Inflammatory macrophage (primary cell): ENCODE data around the gene SLC40A1.
A peak's percentile ranks its signal among the peaks of the same experiment; 100 is the strongest.
"Not testable (repeated sequence)": the region's sequence is repeated elsewhere in the genome, so short reads cannot be mapped to it uniquely, and the experiment has no call there.

Source experiments
- DNase-seq, 2 donors: peaks; one replicate each; pipeline ENCODE4 v3.0.0-alpha.2; 2020 to 2022
- total RNA-seq, 18 experiments: gene quantifications; one replicate each; lab custom pipeline; 2026; ENCODE audit warnings: mixed read lengths in 6 of 18, inconsistent platforms in 2 of 18; lab: John Stamatoyannopoulos, UW

Gene SLC40A1, protein sequence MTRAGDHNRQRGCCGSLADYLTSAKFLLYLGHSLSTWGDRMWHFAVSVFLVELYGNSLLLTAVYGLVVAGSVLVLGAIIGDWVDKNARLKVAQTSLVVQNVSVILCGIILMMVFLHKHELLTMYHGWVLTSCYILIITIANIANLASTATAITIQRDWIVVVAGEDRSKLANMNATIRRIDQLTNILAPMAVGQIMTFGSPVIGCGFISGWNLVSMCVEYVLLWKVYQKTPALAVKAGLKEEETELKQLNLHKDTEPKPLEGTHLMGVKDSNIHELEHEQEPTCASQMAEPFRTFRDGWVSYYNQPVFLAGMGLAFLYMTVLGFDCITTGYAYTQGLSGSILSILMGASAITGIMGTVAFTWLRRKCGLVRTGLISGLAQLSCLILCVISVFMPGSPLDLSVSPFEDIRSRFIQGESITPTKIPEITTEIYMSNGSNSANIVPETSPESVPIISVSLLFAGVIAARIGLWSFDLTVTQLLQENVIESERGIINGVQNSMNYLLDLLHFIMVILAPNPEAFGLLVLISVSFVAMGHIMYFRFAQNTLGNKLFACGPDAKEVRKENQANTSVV
- total RNA-seq = 1.4 to 12.7 (median 4.7) reads per million in 18 experiments

DNA sequence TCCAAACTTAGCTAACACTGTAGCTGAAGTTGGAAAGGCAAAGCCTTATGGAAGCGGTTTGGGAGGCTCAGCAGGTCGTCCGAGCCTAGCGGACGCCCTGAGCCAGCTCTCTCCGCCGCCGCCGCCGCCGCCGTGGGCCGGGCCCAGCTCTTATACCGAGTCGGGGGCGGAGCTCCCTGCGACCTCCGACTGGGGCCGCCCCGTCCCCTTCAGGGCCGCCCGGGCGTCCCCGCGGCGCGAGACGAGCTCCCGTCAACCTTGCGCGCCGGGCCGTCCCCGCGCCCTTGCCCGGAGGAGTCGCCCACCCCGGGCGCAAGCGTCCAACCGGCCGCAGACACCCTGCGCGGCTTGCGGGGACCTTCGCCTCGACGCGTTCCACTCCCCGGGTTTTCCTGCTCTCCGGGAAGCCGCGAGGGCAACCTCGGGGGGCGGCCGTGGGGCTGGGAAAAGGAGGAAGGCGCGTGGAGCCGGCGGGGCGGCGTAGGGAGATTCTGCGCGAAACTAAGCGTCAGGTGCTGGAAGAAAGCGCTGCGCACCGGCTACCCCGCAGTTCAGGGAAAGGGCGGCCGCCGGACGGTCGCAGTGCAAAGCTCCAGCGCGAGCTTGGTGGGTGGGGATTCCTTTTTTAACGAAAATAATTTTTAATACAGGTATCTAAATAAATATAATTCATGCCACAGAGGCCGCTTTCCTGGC is at the start of gene SLC40A1:
SLC40A1 (minus strand) TSS at position 129 of the 696 bp plus-strand sequence. CDS start 326 bp downstream, outside the sequence.
- peak; percentile 27 to 51 for DNase-seq

- DNase-seq = no peak
These were observed 49.2 kb upstream of the SLC40A1 start for GRCh38 chr2:189629531-189630453.

DNA sequence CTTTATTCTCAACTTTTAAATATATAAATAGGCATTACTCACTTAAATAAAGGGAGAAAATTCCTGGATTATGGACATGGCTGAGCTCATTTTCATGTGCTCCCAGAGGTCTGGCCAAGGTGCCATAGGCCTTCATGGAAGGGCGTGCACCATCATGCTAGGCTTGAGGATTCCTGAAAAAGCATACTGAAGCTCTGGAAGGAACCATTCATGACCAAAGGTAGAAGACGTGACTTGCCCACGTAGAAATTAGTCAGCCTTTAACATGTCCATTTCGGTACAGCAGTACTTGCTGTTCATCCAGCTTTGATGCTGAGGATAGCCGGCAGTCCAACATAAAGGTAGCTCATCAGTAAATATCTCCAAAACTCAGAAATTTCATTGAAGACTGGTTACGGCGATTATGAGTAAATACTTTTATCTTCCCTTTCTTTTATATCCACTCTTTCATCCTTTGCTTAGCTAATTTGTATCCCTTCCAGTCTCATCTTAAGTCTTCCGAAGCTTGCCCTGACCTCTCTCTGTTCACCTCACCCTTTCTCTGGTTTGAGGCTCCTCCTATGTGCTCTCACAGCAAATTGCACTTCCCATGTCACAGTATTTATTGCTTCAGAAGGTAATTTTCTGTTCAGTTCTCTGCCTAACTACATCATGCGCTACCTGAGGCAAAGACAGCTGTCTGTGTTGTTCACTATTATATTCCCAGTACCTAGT is 48.4 kb upstream of the SLC40A1 start:
- no peak for DNase-seq

DNA sequence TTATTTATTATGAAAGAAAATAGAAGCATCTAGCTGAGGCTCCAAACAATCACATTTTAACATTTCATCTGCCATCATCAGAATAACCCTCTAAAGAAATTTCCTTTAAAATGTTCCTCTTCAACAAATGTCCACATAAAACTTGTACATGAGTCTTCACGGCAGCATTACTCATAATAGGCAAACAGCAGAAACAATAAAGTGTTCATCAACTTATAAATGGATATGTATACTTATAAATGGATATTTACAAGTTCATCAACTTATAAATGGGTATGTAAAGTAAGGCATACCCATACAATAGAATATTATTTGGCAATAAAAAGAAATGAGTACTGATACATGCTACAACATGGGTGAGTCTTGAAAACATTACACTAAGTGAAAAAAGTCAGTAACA is 47.2 kb upstream of the SLC40A1 start:
- DNase-seq = no peak

DNA sequence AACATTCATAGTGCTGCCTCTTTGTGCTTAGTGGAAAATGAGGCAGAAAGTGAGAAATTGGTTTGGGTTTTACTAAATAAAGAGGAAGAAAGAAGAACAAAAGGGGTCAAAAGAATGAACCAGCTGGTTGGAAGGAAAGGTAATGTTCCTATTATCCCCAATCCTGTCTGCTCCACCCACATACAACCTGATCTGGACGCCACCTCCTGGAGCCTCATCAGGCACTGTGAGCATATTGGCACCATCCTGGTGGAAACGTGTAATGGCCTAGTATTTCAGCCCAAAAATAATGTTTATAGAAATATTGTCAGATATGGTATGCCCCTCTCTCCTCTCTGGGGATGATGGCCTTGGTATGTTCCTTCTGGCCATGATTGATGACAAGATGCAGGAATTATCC is 45.0 kb upstream of the SLC40A1 start:
- DNase-seq = no peak

DNA sequence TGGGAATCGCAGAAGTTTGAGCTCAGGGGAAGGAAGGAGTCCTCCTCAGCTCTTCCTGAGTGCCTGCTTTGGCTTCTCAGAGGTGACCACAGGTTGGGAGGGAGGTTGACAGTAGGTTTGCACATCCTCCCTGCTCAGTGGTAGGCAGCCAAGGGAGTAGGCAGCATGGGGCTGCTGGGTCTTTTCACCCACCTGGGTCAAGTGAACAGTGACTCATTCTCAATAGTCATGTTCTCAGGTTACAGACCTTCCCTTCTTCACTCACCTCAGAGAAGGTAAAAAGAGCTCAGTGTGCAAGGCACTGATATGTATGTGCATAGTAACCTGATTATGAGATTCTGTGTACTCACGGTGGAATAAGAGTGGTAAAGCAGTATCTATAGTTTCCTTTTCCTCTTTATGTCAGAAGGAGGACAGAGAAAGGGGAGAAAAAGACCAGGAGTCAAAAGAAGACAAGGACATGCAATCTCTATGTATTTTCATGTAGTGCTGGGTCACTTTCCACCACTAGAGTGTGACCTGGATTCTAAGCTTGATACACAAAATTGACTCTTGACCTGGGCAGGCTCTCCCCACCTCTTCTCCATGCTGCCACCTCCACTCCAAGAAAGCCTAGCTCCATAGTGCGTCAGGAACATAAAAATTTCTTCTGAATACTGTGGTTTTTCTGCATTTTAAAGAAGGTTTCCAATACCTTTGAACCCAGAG is 44.2 kb upstream of the SLC40A1 start:
- DNase-seq = no peak

DNA sequence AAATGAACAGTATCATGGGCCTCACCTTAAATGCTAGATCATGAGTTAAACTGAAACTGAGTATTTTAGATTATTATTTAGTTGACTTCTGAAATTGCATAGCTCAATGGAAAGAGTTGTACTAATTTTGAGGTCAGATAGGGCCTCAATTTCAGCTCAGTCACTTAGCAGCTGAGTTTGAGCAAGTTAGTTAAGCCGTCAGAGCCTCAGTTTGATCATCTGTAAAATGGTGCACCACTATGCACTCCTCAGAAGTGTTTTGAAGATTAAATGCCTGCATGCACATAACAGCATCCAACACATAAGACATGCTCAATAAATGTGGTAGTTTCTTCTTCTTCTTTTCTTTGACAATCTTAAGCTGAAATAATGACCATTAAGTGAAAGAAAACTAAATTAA is 42.5 kb upstream of the SLC40A1 start:
- DNase-seq = no peak

DNA sequence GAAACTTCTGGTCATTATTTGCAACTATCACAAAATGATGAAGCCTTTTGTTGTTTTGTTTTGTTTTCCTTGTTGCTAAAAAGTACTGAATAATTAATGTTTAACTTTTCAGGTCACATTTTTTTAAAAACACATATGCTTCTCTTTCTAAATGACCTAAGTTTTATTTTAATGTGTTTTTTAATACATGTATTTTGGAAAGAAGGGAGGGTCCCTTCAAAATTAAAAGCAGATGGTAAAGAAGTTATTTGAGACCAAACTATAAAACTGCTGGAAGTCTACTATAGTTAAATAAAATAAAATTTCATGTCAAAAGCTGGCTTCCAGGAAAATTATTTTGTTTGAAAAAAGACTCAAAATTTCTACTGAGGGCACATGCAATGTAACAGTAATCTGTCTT is 41.2 kb upstream of the SLC40A1 start:
- no peak for DNase-seq

DNA sequence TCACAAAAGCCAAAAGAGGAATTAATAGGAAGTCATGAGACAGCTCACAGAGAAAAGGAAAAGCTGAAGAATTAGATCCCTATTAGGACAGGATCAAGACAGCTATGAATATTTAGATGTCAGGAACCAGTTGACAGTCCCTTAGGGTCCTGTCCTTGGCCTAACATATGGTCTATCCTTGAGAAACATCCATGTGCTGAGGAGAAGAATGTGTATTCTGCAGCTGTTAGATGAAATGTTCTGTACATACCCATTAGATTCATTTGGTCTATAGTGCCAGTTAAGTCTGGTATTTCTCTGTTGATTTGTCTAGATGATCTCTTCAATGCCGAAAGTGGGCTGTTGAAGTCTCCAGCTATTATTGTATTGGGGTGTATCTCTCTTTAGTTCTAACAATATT is 37.6 kb upstream of the SLC40A1 start:
- no peak for DNase-seq

GRCh38 chr2:189614585-189614984 is 34.0 kb upstream of the SLC40A1 start:
- no peak for DNase-seq

- no peak for DNase-seq
These were observed 33.2 kb upstream of the SLC40A1 start for GRCh38 chr2:189613650-189614420.

DNA sequence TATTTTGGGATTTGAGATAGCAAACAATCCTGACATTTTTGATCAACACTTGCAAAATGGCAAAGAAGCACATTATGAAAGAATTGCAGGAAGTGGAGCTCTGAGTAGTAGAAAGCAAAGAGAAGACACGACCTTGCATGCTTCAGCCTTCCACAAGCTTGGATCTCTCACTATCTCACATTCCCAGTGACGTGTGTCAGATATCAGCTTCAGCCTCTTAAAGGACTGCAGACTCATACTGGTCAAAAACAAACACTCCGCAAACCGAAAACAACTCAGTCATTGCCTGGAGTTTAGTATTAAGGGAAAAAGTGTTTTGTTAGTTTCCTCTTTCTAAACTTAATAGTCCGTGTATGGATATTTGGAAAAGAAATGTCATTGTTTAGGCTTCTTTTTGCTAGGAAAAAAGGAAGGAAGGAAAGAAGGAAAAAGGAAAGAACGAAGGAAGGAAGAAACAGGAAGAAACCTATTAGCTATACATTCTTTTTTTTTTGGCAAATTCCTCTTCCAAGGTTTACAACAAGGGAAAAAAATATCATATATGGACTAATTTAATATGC is 32.6 kb upstream of the SLC40A1 start:
- DNase-seq = peak in 1 of 2 donors; percentile 9

GRCh38 chr2:189610700-189611099 is 30.1 kb upstream of the SLC40A1 start:
- DNase-seq = no peak

- no peak for DNase-seq
These were observed 29.3 kb upstream of the SLC40A1 start for GRCh38 chr2:189609853-189610252.

DNA sequence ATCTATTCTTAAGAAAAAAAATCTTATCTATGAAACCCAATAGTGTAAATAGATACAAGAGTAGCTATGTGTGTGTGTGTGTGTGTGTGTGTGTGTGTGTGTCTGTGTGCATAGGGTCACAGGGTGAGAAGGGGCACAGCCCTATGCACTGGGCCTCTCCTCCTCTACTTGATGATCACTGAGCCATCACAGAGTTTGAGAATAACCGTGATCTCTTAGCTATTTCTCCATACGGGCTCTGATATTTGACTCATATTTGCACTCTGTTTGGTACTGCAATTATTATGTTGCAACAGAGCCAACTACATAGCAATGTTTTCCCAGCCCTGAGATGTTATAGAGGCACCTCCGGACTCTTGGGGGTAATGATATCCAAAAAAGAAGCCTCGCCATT is 28.8 kb upstream of the SLC40A1 start:
- no peak for DNase-seq

- DNase-seq = no peak
These were observed 28.3 kb upstream of the SLC40A1 start for GRCh38 chr2:189608795-189609422.

DNA sequence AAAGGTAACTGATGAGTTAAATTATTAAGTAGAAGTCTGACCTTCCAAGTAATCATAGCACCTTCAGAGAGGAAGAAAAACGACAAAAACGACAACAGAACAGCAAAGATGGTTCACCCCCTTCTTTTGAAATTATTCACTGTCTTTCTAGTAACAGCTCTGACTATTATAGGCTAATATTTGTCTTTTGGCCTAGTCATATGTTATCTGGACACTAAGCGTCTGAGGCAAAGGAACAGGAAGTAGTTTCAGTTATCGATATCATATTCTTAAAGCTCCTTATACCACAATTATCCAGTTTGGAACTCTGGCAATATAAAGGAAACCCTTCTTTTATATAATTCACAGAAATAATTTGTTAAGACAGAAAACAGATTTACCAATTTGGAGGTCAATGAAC is 27.6 kb upstream of the SLC40A1 start:
- no peak for DNase-seq

DNA sequence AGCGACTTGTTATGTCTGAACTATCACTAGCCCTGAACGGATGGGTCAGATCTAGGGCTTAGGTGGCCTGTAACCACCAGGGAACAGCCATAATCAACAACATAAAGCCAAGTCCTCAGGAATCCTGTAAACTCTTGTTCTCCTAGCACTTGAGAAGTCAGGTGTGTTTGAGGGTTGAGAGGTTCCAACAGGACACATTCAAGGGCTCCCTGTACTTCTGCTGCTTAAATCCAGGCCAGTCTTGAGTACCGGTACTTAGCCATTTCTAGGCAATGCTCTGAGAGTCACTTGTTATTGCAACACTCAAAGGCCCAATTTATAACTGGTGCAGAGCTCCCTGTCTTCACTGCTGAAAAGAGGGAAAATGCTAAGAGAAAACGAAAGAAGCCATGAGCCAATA is 21.6 kb upstream of the SLC40A1 start:
- no peak for DNase-seq

DNA sequence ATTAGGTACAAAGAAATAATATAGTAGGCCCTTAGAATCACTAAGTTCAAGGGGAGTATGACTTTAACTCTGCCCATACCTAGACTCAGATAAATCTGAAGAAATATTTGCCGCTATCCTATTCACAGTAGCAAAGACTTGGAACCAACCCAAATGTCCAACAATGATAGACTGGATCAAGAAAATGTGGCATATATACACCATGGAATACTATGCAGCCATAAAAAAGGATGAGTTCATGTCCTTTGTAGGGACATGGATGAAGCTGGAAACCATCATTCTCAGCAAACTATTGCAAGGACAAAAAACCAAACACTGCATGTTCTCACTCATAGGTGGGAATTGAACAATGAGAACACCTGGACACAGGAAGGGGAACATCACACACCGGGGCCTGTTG is 21.1 kb upstream of the SLC40A1 start:
- not testable (repeated sequence) for DNase-seq

- no peak for DNase-seq
These were observed 20.5 kb upstream of the SLC40A1 start for GRCh38 chr2:189601043-189601442.
